Mesothelial cell of epicardium (in vitro differentiated cells): ENCODE results near the gene ORC5. TPM values are rescaled to one million over a fixed set of nuclear protein-coding genes. Genes with fewer than 3 reads are reported as not detected.
"Not testable (repeated sequence)": the region's sequence is repeated elsewhere in the genome, so short reads cannot be mapped to it uniquely, and the experiment has no call there.

Experiments used
- DNase-seq, 2 experiments: peaks; one replicate each; pipeline ENCODE4 v3.0.0; 2021; ENCODE audit warnings: low spot score in 2 of 2; ENCODE audit not compliant: unreplicated experiment in 2 of 2
- H3K27ac Mint-ChIP-seq: 2 replicates; pipeline ENCODE4 v1.8.0; 2021; ENCODE audit warnings: mixed read lengths
- H3K27me3 Mint-ChIP-seq: 2 replicates; pipeline ENCODE4 v1.8.0; 2021; ENCODE audit warnings: low read depth, mixed read lengths
- H3K36me3 Mint-ChIP-seq: 2 replicates; pipeline ENCODE4 v1.8.0; 2021; ENCODE audit warnings: mixed read lengths
- H3K4me1 Mint-ChIP-seq: 2 replicates; pipeline ENCODE4 v1.8.0; 2021; ENCODE audit warnings: mixed read lengths
- H3K4me3 Mint-ChIP-seq: 2 replicates; pipeline ENCODE4 v1.8.0; 2021; ENCODE audit warnings: mild to moderate bottlenecking, moderate library complexity, mixed read lengths
- H3K9me3 Mint-ChIP-seq: 2 replicates; pipeline ENCODE4 v1.8.0; 2021; ENCODE audit warnings: mixed read lengths
- CTCF ChIP-seq: fragments of 200-600 bp; sonication (generic); IDR thresholded peaks from one replicate; pipeline ENCODE4 v1.5.0; 2021; ENCODE audit warnings: antibody characterized with exemption; ENCODE audit not compliant: unreplicated experiment
- total RNA-seq: library from RNA; stranded (reverse); gene quantifications from 3 replicates; pipeline ENCODE4 v1.2.1, GENCODE V29; 2021

The ORC5 gene
- total RNA-seq, 1 donor from 2014 or later: 24.8 TPM

GRCh38 chr7:104179178-104179577 is 28.6 kb downstream of the ORC5 start:
- no peak for TF ChIP-seq CTCF
- H3K27ac Mint-ChIP-seq: no peak overlapping the region
- no peak overlapping the region for H3K4me3 Mint-ChIP-seq
- H3K27me3 Mint-ChIP-seq: no peaks in the 10 kb centered on the region
- H3K36me3 Mint-ChIP-seq: peaks cover 64% of the 10 kb centered on the region
- H3K4me1 Mint-ChIP-seq: peaks cover 6% of the 10 kb centered on the region
- DNase-seq: no peak
- peaks cover 40% of the 10 kb centered on the region for H3K9me3 Mint-ChIP-seq

GRCh38 chr7:104177565-104178083 is 30.2 kb downstream of the ORC5 start:
- H3K4me1 Mint-ChIP-seq, H3K4me3 Mint-ChIP-seq, H3K27ac Mint-ChIP-seq, H3K27me3 Mint-ChIP-seq, DNase-seq: not testable (repeated sequence)
- Mint-ChIP-seq H3K9me3 (peaks cover 33% of the 10 kb centered on the region), H3K36me3 (peaks cover 63% of the 10 kb centered on the region)

GRCh38 chr7:104176332-104176731 is 31.5 kb downstream of the ORC5 start:
- Mint-ChIP-seq H3K27ac (no peak overlapping the region), H3K4me3 (no peak overlapping the region), H3K4me1 (peaks cover 6% of the 10 kb centered on the region), H3K27me3 (no peaks in the 10 kb centered on the region), H3K9me3 (peaks cover 33% of the 10 kb centered on the region), H3K36me3 (peaks cover 59% of the 10 kb centered on the region)
- no peak for DNase-seq
- no peak for TF ChIP-seq CTCF

- H3K9me3 Mint-ChIP-seq: peaks cover 34% of the 10 kb centered on the region
- peak overlapping the region; percentile 59 for H3K27ac Mint-ChIP-seq
- H3K27me3 Mint-ChIP-seq: no peaks in the 10 kb centered on the region
- H3K36me3 Mint-ChIP-seq: peaks cover 60% of the 10 kb centered on the region
- TF ChIP-seq CTCF: no peak
- no peak overlapping the region for H3K4me3 Mint-ChIP-seq
- DNase-seq: no peak
- peaks cover 6% of the 10 kb centered on the region for H3K4me1 Mint-ChIP-seq
Measured at GRCh38 chr7:104175361-104175984, 32.3 kb downstream of the ORC5 start.

GRCh38 chr7:104174798-104175197 is 33.0 kb downstream of the ORC5 start:
- H3K4me1 Mint-ChIP-seq: peaks cover 6% of the 10 kb centered on the region
- H3K27ac Mint-ChIP-seq: peak overlapping the region; percentile 58
- H3K27me3 Mint-ChIP-seq: no peaks in the 10 kb centered on the region
- TF ChIP-seq CTCF: no peak
- no peak overlapping the region for H3K4me3 Mint-ChIP-seq
- H3K9me3 Mint-ChIP-seq: peaks cover 33% of the 10 kb centered on the region
- no peak for DNase-seq
- peaks cover 60% of the 10 kb centered on the region for H3K36me3 Mint-ChIP-seq

GRCh38 chr7:104162081-104162480 is 45.7 kb downstream of the ORC5 start:
- Mint-ChIP-seq H3K27me3 (no peaks in the 10 kb centered on the region), H3K27ac (no peak overlapping the region), H3K36me3 (peaks cover 12% of the 10 kb centered on the region), H3K4me1 (peaks cover 5% of the 10 kb centered on the region), H3K9me3 (no peaks in the 10 kb centered on the region), H3K4me3 (no peak overlapping the region)
- DNase-seq: no peak
- TF ChIP-seq CTCF: no peak
